ENCODE measurements around the gene BEX5. TPM values are rescaled to one million over a fixed set of nuclear protein-coding genes. Genes with fewer than 3 reads are reported as not detected.

Gene BEX5
- total and polyA plus RNA-seq, 9 of the 15 experiments (the other 6 are each of a cell fraction or from before 2014, with no cell fraction given): 0.49 to 3.2 (median 1.6) TPM

DNA sequence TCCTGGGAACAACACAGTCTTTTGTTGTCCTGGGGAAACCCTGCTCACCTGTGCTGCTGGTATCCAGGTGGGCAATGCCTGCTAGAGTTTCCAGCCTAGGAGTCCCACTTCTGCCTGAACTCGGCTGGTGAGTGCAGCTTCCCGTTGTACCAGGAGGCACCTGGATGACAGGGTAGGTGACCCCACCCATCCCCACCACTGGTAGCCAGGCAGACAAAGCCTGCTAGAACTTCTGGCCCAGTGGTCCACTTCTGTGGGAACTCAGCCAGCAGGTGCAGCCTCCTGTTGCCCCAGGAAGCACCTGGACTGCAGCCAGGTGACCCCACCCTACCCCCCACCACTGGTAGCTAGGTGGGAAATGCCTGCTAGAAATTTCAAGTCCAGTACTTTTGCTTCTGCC lies 40.0 kb downstream of the BEX5 start:
- BruUV-seq (replicated peaks): no TSS peak
- Histone ChIP-seq H3K9me1 (ENCODE audit: control insufficient read depth, insufficient read depth, low read length) (no peaks in the 10 kb centered on the region), H3K4me2 (ENCODE audit: insufficient read depth, low read length) (no peak overlapping the region), H3K9me3 (replicated peaks; ENCODE audit: control insufficient read depth, insufficient read depth, low read depth, low read length) (no peaks in the 10 kb centered on the region), H3K4me3 (no peak overlapping the region), H2AFZ (ENCODE audit: low read depth, low read length) (no peak overlapping the region), H4K20me1 (replicated peaks; ENCODE audit: control insufficient read depth, insufficient read depth, low read length) (no peaks in the 10 kb centered on the region), H3K27ac (ENCODE audit: extremely low read depth, low read depth, low read length) (no peak overlapping the region), H3K9ac (ENCODE audit: insufficient read depth in 1 of 2, low read depth in 2 of 2, low read length in 2 of 2) (no peak overlapping the region), H3K36me3 (ENCODE audit: control insufficient read depth, insufficient read depth, low read length) (no peaks in the 10 kb centered on the region), H3K27me3 (ENCODE audit: control insufficient read depth in 2 of 2, insufficient read depth in 2 of 2, low read length in 2 of 2) (no peaks in the 10 kb centered on the region), H3K4me1 (replicated peaks in 1 of 2; ENCODE audit: control insufficient read depth in 2 of 2, insufficient read depth in 2 of 2, low read length in 2 of 2) (no peaks in the 10 kb centered on the region), H3K79me2 (ENCODE audit: control insufficient read depth, insufficient read depth, low read length) (no peaks in the 10 kb centered on the region)
- DNase-seq (ENCODE audit: extremely low read depth in 1 of 4, low spot score in 3 of 4): no peak
- no peak for FAIRE-seq
- no peak for TF ChIP-seq ZFP36 (IDR thresholded peaks at IDR 0.05; ENCODE audit: low read depth, low read length, partially characterized antibody)
- no peak for TF ChIP-seq GTF2E2 (tag; IDR thresholded peaks at IDR 0.05)
- WGBS (ENCODE audit: insufficient coverage, low coverage, missing lambda C conversion rate): no CpG with 5 or more reads among the region's 2 CpGs
- CTCF ChIA-PET (ENCODE audit: low intra/inter-chr PET ratio): no interaction called here
- ATAC-seq: no peak
- POLR2A ChIA-PET: no interaction called here
- intact Hi-C loops (cut with micrococcal nuclease): no loop called here
- in situ Hi-C loops (cut with MboI): no loop called here

DNA sequence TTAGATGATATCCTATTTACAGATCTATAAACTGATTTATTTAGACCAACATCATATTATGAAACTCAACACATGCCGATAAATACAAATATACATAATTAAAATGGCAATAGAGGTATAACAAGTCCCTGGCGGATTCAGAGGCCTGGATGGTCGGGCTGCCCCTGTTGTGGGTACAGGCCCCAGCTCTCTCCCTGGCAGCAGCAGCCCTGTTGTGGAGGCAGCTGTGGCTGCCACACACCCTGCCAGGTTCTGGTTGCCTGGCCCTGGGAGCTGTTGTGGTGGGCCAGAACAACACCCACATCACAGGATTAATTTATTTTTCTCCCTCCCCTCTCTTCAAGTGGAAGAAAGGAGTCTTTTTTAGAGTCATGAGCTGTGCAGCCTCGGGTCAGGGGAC lies 42.4 kb downstream of the BEX5 start:
- Histone ChIP-seq H3K9ac (ENCODE audit: insufficient read depth in 1 of 2, low read depth in 2 of 2, low read length in 2 of 2) (no peak overlapping the region; a peak in 1 of 4 replicates), H3K27me3 (ENCODE audit: control insufficient read depth in 2 of 2, insufficient read depth in 2 of 2, low read length in 2 of 2) (no peaks in the 10 kb centered on the region), H3K36me3 (ENCODE audit: control insufficient read depth, insufficient read depth, low read length) (no peaks in the 10 kb centered on the region), H3K9me3 (replicated peaks; ENCODE audit: control insufficient read depth, insufficient read depth, low read depth, low read length) (no peaks in the 10 kb centered on the region), H3K4me2 (ENCODE audit: insufficient read depth, low read length) (no peak overlapping the region), H3K4me3 (no peak overlapping the region), H3K9me1 (ENCODE audit: control insufficient read depth, insufficient read depth, low read length) (no peaks in the 10 kb centered on the region), H3K27ac (ENCODE audit: extremely low read depth, low read depth, low read length) (no peak overlapping the region), H3K4me1 (replicated peaks in 1 of 2; ENCODE audit: control insufficient read depth in 2 of 2, insufficient read depth in 2 of 2, low read length in 2 of 2) (no peaks in the 10 kb centered on the region), H2AFZ (ENCODE audit: low read depth, low read length) (no peak overlapping the region), H4K20me1 (replicated peaks; ENCODE audit: control insufficient read depth, insufficient read depth, low read length) (no peaks in the 10 kb centered on the region), H3K79me2 (ENCODE audit: control insufficient read depth, insufficient read depth, low read length) (no peaks in the 10 kb centered on the region)
- FAIRE-seq (no peak), DNase-seq (ENCODE audit: extremely low read depth in 1 of 4, low spot score in 3 of 4) (no peak), ATAC-seq (no peak)
- TF ChIP-seq MAFF (IDR thresholded peaks at IDR 0.05; ENCODE audit: low read length) (no peak), HIVEP1 (CRISPR knock-in tag; IDR thresholded peaks at IDR 0.05) (no peak), ZNF316 (IDR thresholded peaks at IDR 0.05) (no peak), L3MBTL2 (IDR thresholded peaks at IDR 0.05) (no peak), ZKSCAN1 (IDR thresholded peaks at IDR 0.05; ENCODE audit: low read depth, low read length) (no peak), ZNF253 (CRISPR knock-in tag; conservative IDR thresholded peaks at IDR 0.05) (no peak), ZNF274 (IDR thresholded peaks at IDR 0.05; ENCODE audit: borderline replicate concordance, low read depth, low read length) (no peak), NR2C1 (IDR thresholded peaks at IDR 0.05) (no peak), NR2C1 (tag; IDR thresholded peaks at IDR 0.05) (no peak)
- intact Hi-C loops (cut with micrococcal nuclease) (no loop called here), in situ Hi-C loops (cut with MboI) (no loop called here)
- ChIA-PET CTCF (ENCODE audit: low intra/inter-chr PET ratio) (no interaction called here), POLR2A (no interaction called here)
- no TSS peak for BruUV-seq (replicated peaks)
- WGBS (ENCODE audit: insufficient coverage, low coverage, missing lambda C conversion rate): 4% methylated on average over 4 of the region's 4 CpGs

Other genes with a start within 250 kb of the BEX5 start
- gene ZMAT1, start 223.9 kb downstream of the BEX5 start, total RNA-seq (2014; rRNA removed): 0.04 and 0.05 TPM in 2 replicates
- gene ZMAT1, start 223.9 kb downstream of the BEX5 start, total RNA-seq (2014; rRNA removed; fragmentation: Illumina TruSeq; extraction: Trizol): not detected in 2 replicates
- 0.04 TPM in 1 of 2 replicates, not detected in the other for gene ZMAT1, start 223.9 kb downstream of the BEX5 start, total RNA-seq (2015; rRNA removed; fragmentation: Illumina TruSeq; extraction: Trizol)
- gene ZMAT1, start 223.9 kb downstream of the BEX5 start, total RNA-seq (2021): 0.04 TPM in 1 of 2 replicates, not detected in the other
- gene ZMAT1, start 223.9 kb downstream of the BEX5 start, polyA plus RNA-seq (2011; rRNA removed): 0.04 TPM in 1 of 2 replicates, not detected in the other
- gene ZMAT1, start 223.9 kb downstream of the BEX5 start, polyA plus RNA-seq (2014; fragmentation: Illumina TruSeq; extraction: Trizol): 0.03 TPM in 2 replicates
- under 1 TPM in 1 of 2 experiments, not detected in 1; 0.03 TPM for gene ZMAT1, start 223.9 kb downstream of the BEX5 start, polyA plus RNA-seq (2014; fragmentation: Nextera tagmentation; extraction: Ambion mirVana)
- 0.04 and 0.13 TPM in 2 replicates for gene ZMAT1, start 223.9 kb downstream of the BEX5 start, polyA plus RNA-seq (2014; rRNA removed)
- gene TCEAL2, start 30.3 kb downstream of the BEX5 start, total RNA-seq (2014; rRNA removed): not detected in 2 replicates
- not detected in 2 replicates for gene TCEAL2, start 30.3 kb downstream of the BEX5 start, total RNA-seq (2014; rRNA removed; fragmentation: Illumina TruSeq; extraction: Trizol)
- gene TCEAL2, start 30.3 kb downstream of the BEX5 start, total RNA-seq (2015; rRNA removed; fragmentation: Illumina TruSeq; extraction: Trizol): not detected in 2 replicates
- gene TCEAL2, start 30.3 kb downstream of the BEX5 start, total RNA-seq (2021): not detected in 2 replicates
- not detected in 2 replicates for gene TCEAL2, start 30.3 kb downstream of the BEX5 start, polyA plus RNA-seq (2011; rRNA removed)
- gene TCEAL2, start 30.3 kb downstream of the BEX5 start, polyA plus RNA-seq (2014; fragmentation: Illumina TruSeq; extraction: Trizol): not detected in 2 replicates
- not detected for gene TCEAL2, start 30.3 kb downstream of the BEX5 start, polyA plus RNA-seq (2014; fragmentation: Nextera tagmentation; extraction: Ambion mirVana)
- gene TCEAL2, start 30.3 kb downstream of the BEX5 start, polyA plus RNA-seq (2014; rRNA removed): not detected in 2 replicates
- gene TCEAL6, start 13.5 kb downstream of the BEX5 start, total RNA-seq (2014; rRNA removed): not detected in 2 replicates
- not detected in 2 replicates for gene TCEAL6, start 13.5 kb downstream of the BEX5 start, total RNA-seq (2014; rRNA removed; fragmentation: Illumina TruSeq; extraction: Trizol)
- not detected in 2 replicates for gene TCEAL6, start 13.5 kb downstream of the BEX5 start, total RNA-seq (2015; rRNA removed; fragmentation: Illumina TruSeq; extraction: Trizol)
- gene TCEAL6, start 13.5 kb downstream of the BEX5 start, total RNA-seq (2021): not detected in 2 replicates
- not detected in 2 replicates for gene TCEAL6, start 13.5 kb downstream of the BEX5 start, polyA plus RNA-seq (2011; rRNA removed)
- not detected in 2 replicates for gene TCEAL6, start 13.5 kb downstream of the BEX5 start, polyA plus RNA-seq (2014; fragmentation: Illumina TruSeq; extraction: Trizol)
- gene TCEAL6, start 13.5 kb downstream of the BEX5 start, polyA plus RNA-seq (2014; fragmentation: Nextera tagmentation; extraction: Ambion mirVana): not detected
- not detected in 2 replicates for gene TCEAL6, start 13.5 kb downstream of the BEX5 start, polyA plus RNA-seq (2014; rRNA removed)
- not detected in 2 replicates for gene TCP11X1, start 59.3 kb upstream of the BEX5 start, total RNA-seq (2014; rRNA removed)
- not detected in 2 replicates for gene TCP11X1, start 59.3 kb upstream of the BEX5 start, total RNA-seq (2014; rRNA removed; fragmentation: Illumina TruSeq; extraction: Trizol)
- gene TCP11X1, start 59.3 kb upstream of the BEX5 start, total RNA-seq (2015; rRNA removed; fragmentation: Illumina TruSeq; extraction: Trizol): not detected in 2 replicates
- gene TCP11X1, start 59.3 kb upstream of the BEX5 start, total RNA-seq (2021): not detected in 2 replicates
- not detected in 2 replicates for gene TCP11X1, start 59.3 kb upstream of the BEX5 start, polyA plus RNA-seq (2011; rRNA removed)
- not detected in 2 replicates for gene TCP11X1, start 59.3 kb upstream of the BEX5 start, polyA plus RNA-seq (2014; fragmentation: Illumina TruSeq; extraction: Trizol)
- gene TCP11X1, start 59.3 kb upstream of the BEX5 start, polyA plus RNA-seq (2014; fragmentation: Nextera tagmentation; extraction: Ambion mirVana): not detected
- gene TCP11X1, start 59.3 kb upstream of the BEX5 start, polyA plus RNA-seq (2014; rRNA removed): not detected in 2 replicates
- gene NXF2, start 91.2 kb upstream of the BEX5 start, total RNA-seq (2014; rRNA removed): 3.6 and 3.9 TPM in 2 replicates
- 1.9 and 4.1 TPM in 2 replicates for gene NXF2, start 91.2 kb upstream of the BEX5 start, total RNA-seq (2014; rRNA removed; fragmentation: Illumina TruSeq; extraction: Trizol)
- gene NXF2, start 91.2 kb upstream of the BEX5 start, total RNA-seq (2015; rRNA removed; fragmentation: Illumina TruSeq; extraction: Trizol): 3.9 and 4.9 TPM in 2 replicates
- 0.31 TPM in 1 of 2 replicates, not detected in the other for gene NXF2, start 91.2 kb upstream of the BEX5 start, total RNA-seq (2021)
- gene NXF2, start 91.2 kb upstream of the BEX5 start, polyA plus RNA-seq (2011; rRNA removed): 0.13 and 0.64 TPM in 2 replicates
- 4.6 and 7.9 TPM in 2 replicates for gene NXF2, start 91.2 kb upstream of the BEX5 start, polyA plus RNA-seq (2014; fragmentation: Illumina TruSeq; extraction: Trizol)
- gene NXF2, start 91.2 kb upstream of the BEX5 start, polyA plus RNA-seq (2014; fragmentation: Nextera tagmentation; extraction: Ambion mirVana): 1 to 10 TPM; 2.3 to 4.0 TPM
- gene NXF2, start 91.2 kb upstream of the BEX5 start, polyA plus RNA-seq (2014; rRNA removed): 9.8 and 13.2 TPM in 2 replicates

Measured in K562 (cell line).